Endothelial cell of hepatic sinusoid (primary cell): ENCODE measurements around the gene MYLIP.

Experiments used
- in situ Hi-C: cut with HindIII; loops from 2 replicates; pipeline ENCODE4 v1.10.0; 2017; ENCODE audit warnings: low sequenced_read_pairs

Gene MYLIP

GRCh38 chr6:16128759-16129622 is at the start of gene MYLIP:
MYLIP (plus strand) TSS chr6:16129086; CDS start chr6:16129323, 237 bp downstream.
- in situ Hi-C loops = no loop called here

GRCh38 chr6:16079354-16079753 is 49.5 kb upstream of the MYLIP start:
- in situ Hi-C loops = no loop called here

GRCh38 chr6:16080204-16080603 is 48.7 kb upstream of the MYLIP start:
- in situ Hi-C loops = no loop called here

- in situ Hi-C loops = no loop called here
Measured at GRCh38 chr6:16081326-16081725, 47.6 kb upstream of the MYLIP start.

GRCh38 chr6:16082361-16082760 is 46.5 kb upstream of the MYLIP start:
- in situ Hi-C loops = no loop called here

GRCh38 chr6:16086965-16087364 is 41.9 kb upstream of the MYLIP start:
- in situ Hi-C loops = no loop called here

- in situ Hi-C loops = no loop called here
Measured at GRCh38 chr6:16087386-16087785, 41.5 kb upstream of the MYLIP start.

GRCh38 chr6:16088409-16088808 is 40.5 kb upstream of the MYLIP start:
- in situ Hi-C loops = no loop called here

GRCh38 chr6:16089232-16090062 is 39.4 kb upstream of the MYLIP start:
- in situ Hi-C loops = no loop called here

- in situ Hi-C loops = no loop called here
Measured at GRCh38 chr6:16090452-16090851, 38.4 kb upstream of the MYLIP start.

- in situ Hi-C loops = no loop called here
Measured at GRCh38 chr6:16090920-16091319, 38.0 kb upstream of the MYLIP start.

GRCh38 chr6:16092140-16092539 is 36.7 kb upstream of the MYLIP start:
- in situ Hi-C loops = no loop called here

GRCh38 chr6:16092990-16093389 is 35.9 kb upstream of the MYLIP start:
- in situ Hi-C loops = no loop called here

- in situ Hi-C loops = no loop called here
Measured at GRCh38 chr6:16095180-16095579, 33.7 kb upstream of the MYLIP start.

GRCh38 chr6:16097382-16098171 is 31.3 kb upstream of the MYLIP start:
- in situ Hi-C loops = no loop called here

- in situ Hi-C loops = no loop called here
Measured at GRCh38 chr6:16098211-16098610, 30.7 kb upstream of the MYLIP start.

GRCh38 chr6:16102208-16102607 is 26.7 kb upstream of the MYLIP start:
- in situ Hi-C loops = no loop called here

GRCh38 chr6:16103722-16104121 is 25.2 kb upstream of the MYLIP start:
- in situ Hi-C loops = no loop called here

- in situ Hi-C loops = loop anchor here (5.0 kb wide), 1 partner anchor 57 kb away; no protein-coding TSS in a partner anchor
Measured at GRCh38 chr6:16104624-16105433, 24.1 kb upstream of the MYLIP start.

GRCh38 chr6:16105854-16106253 is 23.0 kb upstream of the MYLIP start:
- in situ Hi-C loops = loop anchor here (5.0 kb wide), 1 partner anchor 56 kb away; no protein-coding TSS in a partner anchor
